Stomach (tissue), 4 donors: ENCODE measurements around the gene IFNL3.

ENCODE experiments used
- CTCF ChIP-seq, 7 experiments: fragments of 450-650 bp in 4 of 7; fragments of 200-600 bp in 3 of 7; sonication (generic) in 3 of 7; IDR thresholded peaks; one replicate each; pipeline ENCODE4 v1.5.1; 2016 to 2019; ENCODE audit warnings: antibody characterized with exemption in 7 of 7, control low read depth in 2 of 7, mild to moderate bottlenecking in 1 of 7
- EP300 ChIP-seq: sonication (generic); formaldehyde crosslinking; IDR thresholded peaks from one replicate; pipeline ENCODE4 v1.6.1; 2017; ENCODE audit warnings: antibody characterized with exemption
- POLR2A ChIP-seq, 4 donors: fragments of 450-650 bp; IDR thresholded peaks; one replicate each; pipeline ENCODE4 v1.6.1; 2016; ENCODE audit warnings: antibody characterized with exemption in 4 of 4, control low read depth in 2 of 4, mild to moderate bottlenecking in 1 of 4, moderate library complexity in 1 of 4
- POLR2AphosphoS5 ChIP-seq, 3 donors: sonication (generic); formaldehyde crosslinking; IDR thresholded peaks; one replicate each; pipeline ENCODE4 v1.6.1; 2016; ENCODE audit warnings: antibody characterized with exemption in 3 of 3

- no peak for TF ChIP-seq CTCF (IDR thresholded peaks at IDR 0.05)
- TF ChIP-seq EP300, result no peak
- no peak for TF ChIP-seq POLR2AphosphoS5 (IDR thresholded peaks at IDR 0.05)
- TF ChIP-seq POLR2A (IDR thresholded peaks at IDR 0.05), result no peak
Measured at GRCh38 chr19:39207293-39207836, 37.4 kb downstream of the IFNL3 start.
